Hepatic stellate cell (primary cell): ENCODE data around the gene SPATA2L.

Experiments used
- DNase-seq: peaks from one replicate; pipeline ENCODE4 v3.0.0; 2011; ENCODE audit warnings: low spot score

Gene SPATA2L

GRCh38 chr16:89729293-89729692, 27.8 kb upstream of the SPATA2L start:
- DNase-seq, result no peak

GRCh38 chr16:89727406-89728120, 26.1 kb upstream of the SPATA2L start:
- DNase-seq, result no peak

DNA sequence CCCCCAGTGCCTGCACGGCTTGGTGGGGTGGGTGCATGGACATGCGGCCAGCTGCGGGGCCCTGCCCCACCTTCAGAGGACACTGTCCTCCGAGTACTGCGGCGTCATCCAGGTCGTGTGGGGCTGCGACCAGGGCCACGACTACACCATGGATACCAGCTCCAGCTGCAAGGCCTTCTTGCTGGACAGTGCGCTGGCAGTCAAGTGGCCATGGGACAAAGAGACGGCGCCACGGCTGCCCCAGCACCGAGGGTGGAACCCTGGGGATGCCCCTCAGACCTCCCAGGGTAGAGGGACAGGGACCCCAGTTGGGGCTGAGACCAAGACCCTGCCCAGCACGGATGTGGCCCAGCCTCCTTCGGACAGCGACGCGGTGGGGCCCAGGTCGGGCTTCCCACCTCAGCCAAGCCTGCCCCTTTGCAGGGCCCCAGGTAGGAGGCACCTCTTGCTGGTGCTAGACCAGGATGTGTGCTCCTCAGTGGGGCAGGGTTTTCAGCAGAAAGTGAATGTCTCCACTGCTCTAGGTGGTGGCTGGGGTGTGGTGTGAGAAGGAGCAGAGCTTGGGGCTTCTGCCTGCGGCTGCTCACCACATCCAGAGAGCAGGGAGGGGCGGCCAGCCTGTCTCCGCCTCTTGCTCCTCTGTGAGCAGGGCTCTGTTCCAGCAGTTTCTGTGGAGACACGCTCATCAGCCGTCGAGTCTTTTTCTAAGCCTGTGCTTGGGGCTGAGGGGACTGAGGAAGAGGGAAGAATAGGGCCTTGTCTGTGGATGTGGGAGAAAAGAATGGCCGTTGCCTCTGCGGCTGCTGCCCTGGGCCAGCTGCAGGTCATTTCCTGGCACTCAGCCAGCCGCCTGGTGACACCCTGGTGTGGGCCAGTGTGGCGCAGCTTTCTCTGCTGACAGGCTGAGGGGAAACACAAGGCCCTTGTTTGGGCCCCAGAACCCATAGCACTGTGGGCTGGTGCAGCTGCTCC, 22.1 kb upstream of the SPATA2L start:
- no peak for DNase-seq

DNA sequence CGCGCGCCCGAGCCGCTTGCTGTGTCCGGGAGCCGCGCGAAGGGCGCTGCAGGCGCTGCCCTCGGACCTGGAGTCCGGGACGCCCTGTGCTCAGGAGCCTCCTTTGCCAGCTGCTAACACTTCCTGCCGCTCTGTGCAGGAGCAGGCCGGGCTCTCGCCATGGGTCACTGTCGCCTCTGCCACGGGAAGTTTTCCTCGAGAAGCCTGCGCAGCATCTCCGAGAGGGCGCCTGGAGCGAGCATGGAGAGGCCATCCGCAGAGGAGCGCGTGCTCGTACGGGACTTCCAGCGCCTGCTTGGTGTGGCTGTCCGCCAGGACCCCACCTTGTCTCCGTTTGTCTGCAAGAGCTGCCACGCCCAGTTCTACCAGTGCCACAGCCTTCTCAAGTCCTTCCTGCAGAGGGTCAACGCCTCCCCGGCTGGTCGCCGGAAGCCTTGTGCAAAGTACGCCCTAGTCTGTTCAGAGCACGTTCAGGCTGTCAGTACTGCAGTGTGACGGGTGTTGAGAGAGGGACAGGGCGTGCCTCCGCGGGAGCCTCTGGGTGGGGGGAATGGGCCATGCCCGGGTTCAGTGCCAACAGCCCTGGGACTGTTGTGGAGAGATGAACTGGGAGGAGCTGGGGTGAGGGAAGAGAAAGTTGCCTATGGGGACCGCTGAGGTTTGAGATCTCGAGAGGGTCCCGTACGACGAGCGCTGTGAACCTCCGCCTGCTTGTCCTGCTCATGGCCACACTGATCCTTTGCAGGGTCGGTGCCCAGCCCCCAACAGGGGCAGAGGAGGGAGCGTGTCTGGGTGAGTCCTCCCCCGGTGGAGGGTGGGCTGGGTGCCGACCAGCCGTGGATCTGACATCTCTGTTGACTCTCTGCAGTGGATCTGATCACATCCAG, 21.1 kb upstream of the SPATA2L start:
- no peak for DNase-seq

- DNase-seq, result peak; percentile 65
Measured at GRCh38 chr16:89721546-89722391, 20.3 kb upstream of the SPATA2L start.

DNA sequence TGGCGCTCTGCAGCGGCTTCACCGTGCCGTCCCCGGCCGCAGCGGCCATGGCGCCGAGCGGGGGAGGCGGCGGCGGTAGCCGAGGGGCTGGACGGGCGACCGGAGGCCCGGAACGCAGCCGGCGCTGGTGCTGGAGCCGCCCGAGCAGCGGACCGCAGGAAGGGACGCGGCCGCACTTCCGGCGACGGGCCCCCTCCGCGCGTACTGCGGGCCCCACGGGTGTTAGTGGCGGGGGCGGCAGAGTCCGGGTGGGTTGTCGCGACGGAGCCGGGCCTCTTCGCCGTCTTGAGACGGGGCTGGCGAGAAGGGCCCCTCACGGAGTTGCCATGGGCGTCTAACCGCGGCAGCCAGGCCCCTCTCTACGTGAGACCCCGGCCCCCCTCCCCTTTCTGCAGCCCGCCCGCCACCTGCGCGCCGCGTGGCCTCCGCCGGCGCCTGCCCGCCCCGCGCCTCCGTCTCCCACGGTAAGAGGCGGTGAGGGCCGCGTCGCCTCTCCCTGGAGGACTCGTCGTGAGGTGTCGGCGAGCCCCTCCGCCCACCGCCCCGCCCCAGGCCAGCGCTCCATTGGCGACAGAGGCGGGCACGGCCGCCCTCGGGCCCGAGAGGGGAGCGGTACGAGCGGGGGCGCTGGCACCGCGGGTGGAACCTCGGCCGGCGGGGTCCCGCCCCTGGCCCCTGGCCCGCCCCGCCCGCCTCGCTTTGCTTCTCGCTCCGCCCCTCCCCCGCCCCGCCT, 19.5 kb upstream of the SPATA2L start, which contains the start of the genes VPS9D1 and ZNF276:
Gene VPS9D1, minus strand, starts transcription at position 86 of the 733 bp plus-strand sequence. Its CDS starts 37 bp downstream, at position 49.
Gene ZNF276, plus strand, starts transcription at position 725 of the 733 bp plus-strand sequence. CDS start 104 bp downstream, outside the sequence.
- peak; percentile 76 for DNase-seq

DNA sequence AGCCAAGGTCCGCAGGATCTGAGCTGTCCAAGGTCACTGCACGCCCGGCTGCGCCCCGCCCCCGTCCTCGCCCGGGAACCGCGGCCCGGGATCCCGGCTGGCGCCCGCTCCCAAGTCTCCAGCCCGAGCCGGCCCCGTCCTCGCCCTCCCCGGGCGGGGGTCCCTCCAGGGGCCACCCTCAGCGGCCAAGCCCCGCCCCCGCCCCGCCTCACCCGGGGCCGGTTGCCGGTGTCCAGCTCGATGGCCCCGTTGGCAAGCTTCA, 19.0 kb upstream of the SPATA2L start:
- no peak for DNase-seq

DNA sequence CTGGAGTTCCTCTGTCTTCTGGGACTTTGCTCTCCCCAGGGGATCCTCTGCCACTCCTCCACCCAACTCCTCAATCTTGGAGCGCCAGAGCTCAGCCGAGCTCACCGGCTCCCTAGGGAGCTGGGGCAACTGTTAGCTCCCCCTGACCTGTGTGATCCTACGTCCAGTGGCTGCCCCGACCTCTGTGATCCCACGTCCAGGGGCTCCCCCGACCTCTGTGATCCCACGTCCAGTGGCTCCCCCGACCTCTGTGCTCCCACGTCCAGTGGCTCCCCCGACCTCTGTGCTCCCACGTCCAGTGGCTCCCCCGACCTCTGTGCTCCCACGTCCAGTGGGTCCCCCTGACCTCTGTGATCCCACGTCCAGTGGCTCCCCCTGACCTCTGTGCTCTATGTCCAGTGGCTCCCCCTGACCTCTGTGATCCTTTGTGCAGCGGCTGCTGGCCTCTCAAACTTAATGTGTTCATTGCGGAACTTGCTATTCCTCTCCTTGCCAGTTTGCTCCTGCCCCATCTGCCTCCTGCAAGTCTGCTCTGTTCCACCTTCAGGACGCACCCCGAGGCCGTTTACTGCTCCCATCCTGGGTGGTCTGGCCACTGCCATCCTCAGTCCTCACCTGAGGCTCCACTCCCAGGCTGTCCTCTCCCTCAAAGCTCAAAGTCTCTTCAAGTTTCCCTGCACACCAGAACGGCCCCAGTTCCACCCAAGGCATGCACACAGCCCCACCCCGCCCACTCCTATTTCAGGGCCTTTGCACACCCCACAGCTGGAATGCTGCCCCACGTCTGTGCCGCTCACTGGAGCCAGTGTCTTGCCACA, 16.4 kb upstream of the SPATA2L start:
- no peak for DNase-seq

GRCh38 chr16:89716916-89717687, 15.6 kb upstream of the SPATA2L start:
- no peak for DNase-seq

DNA sequence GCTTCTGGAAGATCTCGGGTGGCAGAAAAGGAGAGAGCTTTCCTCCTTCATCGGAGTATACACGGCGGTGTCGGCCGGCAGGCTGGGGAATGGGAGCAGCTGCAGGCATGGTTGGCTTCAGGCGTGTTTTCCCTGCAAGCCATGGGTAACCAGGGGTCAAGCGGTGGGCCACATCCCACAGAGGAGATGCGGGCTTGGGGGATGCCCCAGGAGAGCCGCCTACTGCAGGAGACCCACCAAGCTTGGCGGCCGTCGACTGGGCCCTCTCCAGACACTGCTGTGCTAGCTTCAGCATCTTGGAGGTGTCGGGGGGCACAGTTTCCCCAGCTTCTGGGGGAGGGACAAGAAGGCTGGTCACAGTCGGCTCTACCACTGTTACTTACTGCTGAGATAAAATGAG, 15.0 kb upstream of the SPATA2L start:
- no peak for DNase-seq

DNA sequence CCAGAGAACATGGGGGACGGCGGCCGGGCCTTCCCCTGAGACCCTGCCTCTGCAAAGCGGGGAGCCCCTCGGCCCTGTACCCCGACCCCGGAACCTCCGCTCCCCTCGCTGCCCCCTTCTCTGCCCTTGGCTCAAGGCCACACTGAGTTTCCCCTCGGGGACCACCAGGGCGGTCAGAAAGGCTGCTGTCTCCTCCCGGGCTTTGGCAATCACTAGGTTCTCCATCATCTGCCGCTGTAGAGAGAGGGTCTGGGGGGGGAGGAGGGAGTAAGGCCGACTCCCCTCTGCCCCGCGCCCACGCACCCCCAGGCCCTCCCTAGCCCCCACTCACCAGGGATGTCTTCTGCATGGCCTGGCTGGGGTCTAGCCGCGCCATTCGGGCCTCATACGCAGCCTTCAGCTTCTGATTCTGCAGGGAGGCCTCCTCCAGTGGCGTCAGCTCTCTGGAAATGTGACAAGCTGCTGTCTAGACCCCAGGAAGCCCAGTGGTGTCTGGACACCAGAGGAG, 10.8 kb upstream of the SPATA2L start:
- no peak for DNase-seq

DNA sequence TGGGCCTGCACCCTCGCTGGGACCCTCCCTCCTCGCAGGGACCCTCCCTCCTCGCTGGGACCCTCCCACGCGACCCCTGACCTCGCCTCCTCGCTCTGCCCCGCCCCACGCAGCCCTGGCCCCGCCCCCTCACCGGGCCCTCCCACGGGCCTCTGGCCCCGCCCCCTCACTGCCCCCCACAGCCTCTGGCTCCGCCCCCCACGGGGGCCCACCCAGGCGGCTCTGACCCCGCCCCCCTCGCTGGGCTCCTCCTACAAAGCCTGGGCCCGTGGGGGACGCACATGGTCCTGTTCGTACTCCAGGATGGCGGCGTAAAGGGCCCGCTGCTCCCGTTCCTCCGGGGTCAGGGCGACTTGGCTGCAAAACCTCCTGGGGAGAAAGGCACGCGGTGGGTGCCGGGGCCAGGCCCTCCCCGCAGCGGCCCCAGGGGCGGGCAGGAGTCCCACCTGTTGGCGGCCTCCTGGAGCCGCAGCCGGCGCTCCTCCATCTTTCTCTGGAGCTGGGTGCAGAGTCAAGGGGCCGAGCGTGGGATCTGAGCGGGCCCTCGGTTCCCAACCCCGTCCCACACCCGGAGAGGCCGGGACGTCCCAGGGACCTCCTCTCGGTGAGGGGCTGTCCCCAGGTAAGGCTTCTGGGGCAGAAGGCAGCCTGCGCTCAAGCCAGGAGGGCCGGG, 10.2 kb upstream of the SPATA2L start:
- peak; percentile 78 for DNase-seq

GRCh38 chr16:89710709-89711564, 9.4 kb upstream of the SPATA2L start:
- DNase-seq, result no peak

- DNase-seq, result no peak
Measured at GRCh38 chr16:89709716-89710432, 8.4 kb upstream of the SPATA2L start.

- DNase-seq, result no peak
Measured at GRCh38 chr16:89709166-89709565, 7.7 kb upstream of the SPATA2L start.

- DNase-seq, result no peak
Measured at GRCh38 chr16:89708481-89708931, 7.0 kb upstream of the SPATA2L start.
